ENCODE measurements around the gene TRPM2.
"Not testable (repeated sequence)": the region's sequence is repeated elsewhere in the genome, so short reads cannot be mapped to it uniquely, and the experiment has no call there.

TRPM2 gene

DNA sequence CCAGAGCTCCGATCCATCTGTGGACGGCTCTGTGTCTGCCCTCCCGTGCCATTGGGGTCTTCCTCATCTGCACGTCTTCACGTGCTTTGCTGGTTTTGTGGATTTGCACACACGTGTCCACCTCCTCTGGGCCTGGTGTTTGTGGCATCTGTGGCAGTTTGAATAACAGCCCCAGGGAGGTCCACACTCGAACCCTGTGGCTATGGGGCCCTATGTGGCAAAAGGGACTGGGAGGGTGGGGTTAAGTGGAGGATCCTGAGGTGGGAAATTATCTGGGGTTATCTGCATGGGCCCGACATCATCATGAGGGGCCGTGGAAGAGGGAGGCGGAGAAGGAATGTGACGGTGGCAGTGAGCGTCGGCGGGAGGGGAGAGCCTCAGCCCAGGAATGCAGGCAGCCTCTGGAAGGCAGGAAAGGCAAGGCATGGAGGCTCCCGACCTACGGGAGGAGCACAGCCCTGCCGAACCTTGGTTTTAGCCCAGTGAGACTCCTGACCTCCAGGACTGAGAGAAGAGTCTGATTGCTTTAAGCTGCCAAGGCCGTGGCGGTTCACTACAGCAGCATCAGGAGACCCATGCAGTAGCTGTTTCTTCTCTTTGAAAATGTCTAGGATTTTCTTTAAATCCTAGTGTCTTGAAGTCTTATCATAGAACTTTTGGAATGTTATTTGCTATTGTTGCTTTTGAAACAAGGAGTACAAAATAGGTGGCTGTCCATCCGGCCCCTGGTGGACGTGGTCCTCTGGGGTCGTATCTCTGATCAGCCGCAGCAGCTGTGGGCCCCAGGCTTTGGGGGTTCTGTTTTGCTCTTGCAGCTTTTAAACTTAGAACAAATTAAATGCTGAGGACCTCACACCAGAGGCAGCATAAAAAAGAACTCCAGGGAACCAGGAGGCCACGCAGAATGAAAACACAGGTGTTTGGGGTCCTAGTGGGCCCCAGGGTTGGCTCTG lies 61.9 kb downstream of the TRPM2 start:
- no peak for DNase-seq (ENCODE audit: low read depth)
- in situ Hi-C loops (cut with HindIII; ENCODE audit: low sequenced_read_pairs) = no loop called here
- TF ChIP-seq, protein P1, sequence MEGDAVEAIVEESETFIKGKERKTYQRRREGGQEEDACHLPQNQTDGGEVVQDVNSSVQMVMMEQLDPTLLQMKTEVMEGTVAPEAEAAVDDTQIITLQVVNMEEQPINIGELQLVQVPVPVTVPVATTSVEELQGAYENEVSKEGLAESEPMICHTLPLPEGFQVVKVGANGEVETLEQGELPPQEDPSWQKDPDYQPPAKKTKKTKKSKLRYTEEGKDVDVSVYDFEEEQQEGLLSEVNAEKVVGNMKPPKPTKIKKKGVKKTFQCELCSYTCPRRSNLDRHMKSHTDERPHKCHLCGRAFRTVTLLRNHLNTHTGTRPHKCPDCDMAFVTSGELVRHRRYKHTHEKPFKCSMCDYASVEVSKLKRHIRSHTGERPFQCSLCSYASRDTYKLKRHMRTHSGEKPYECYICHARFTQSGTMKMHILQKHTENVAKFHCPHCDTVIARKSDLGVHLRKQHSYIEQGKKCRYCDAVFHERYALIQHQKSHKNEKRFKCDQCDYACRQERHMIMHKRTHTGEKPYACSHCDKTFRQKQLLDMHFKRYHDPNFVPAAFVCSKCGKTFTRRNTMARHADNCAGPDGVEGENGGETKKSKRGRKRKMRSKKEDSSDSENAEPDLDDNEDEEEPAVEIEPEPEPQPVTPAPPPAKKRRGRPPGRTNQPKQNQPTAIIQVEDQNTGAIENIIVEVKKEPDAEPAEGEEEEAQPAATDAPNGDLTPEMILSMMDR (IDR thresholded peaks at IDR 0.05; ENCODE audit: low read depth, low read length, missing control alignments) = no peak
- no peak overlapping the region for H3K4me3 ChIP-seq (ENCODE audit: low read depth, low read length)

GRCh38 chr21:44416193-44416592 lies 62.8 kb downstream of the TRPM2 start:
- DNase-seq (ENCODE audit: low read depth) = no peak
- TF ChIP-seq, protein P1 (IDR thresholded peaks at IDR 0.05; ENCODE audit: low read depth, low read length, missing control alignments) = no peak
- in situ Hi-C loops (cut with HindIII; ENCODE audit: low sequenced_read_pairs) = no loop called here
- H3K4me3 ChIP-seq (ENCODE audit: low read depth, low read length) = no peak overlapping the region

GRCh38 chr21:44417621-44418107 lies 64.2 kb downstream of the TRPM2 start:
- DNase-seq (ENCODE audit: low read depth); in situ Hi-C loops (cut with HindIII; ENCODE audit: low sequenced_read_pairs); H3K4me3 ChIP-seq (ENCODE audit: low read depth, low read length): not testable (repeated sequence)

GRCh38 chr21:44418108-44418875 lies 64.9 kb downstream of the TRPM2 start:
- TF ChIP-seq, protein P1 (IDR thresholded peaks at IDR 0.05; ENCODE audit: low read depth, low read length, missing control alignments) = no peak
- no peak for DNase-seq (ENCODE audit: low read depth)
- in situ Hi-C loops (cut with HindIII; ENCODE audit: low sequenced_read_pairs) = no loop called here

DNA sequence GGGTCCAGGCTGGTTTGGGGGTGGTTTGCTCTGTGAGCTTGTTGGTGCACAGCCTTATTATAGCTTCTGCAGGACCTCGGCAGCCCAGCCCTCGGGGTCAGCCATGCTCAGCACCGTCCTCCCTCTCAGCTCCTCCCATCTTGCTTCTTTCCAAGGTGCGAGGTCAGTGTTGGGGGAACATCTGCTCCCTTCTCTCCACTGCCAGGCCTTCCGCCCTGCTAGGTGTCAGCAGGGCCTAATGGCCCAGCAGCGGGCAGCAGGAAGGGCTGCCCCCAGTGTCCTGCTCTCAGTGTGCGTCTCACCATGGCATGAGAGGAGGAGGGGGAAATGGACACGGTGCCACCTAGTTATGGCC lies 65.4 kb downstream of the TRPM2 start:
- no peak for DNase-seq (ENCODE audit: low read depth)
- TF ChIP-seq, protein P1 (IDR thresholded peaks at IDR 0.05; ENCODE audit: low read depth, low read length, missing control alignments) = no peak
- in situ Hi-C loops (cut with HindIII; ENCODE audit: low sequenced_read_pairs) = no loop called here
- H3K4me3 ChIP-seq (ENCODE audit: low read depth, low read length) = no peak overlapping the region

More at GRCh38 chr21:44418108-44418875, 64.9 kb downstream of the TRPM2 start:
- H3K4me3 ChIP-seq (ENCODE audit: low read depth, low read length) = no peak overlapping the region

DNA sequence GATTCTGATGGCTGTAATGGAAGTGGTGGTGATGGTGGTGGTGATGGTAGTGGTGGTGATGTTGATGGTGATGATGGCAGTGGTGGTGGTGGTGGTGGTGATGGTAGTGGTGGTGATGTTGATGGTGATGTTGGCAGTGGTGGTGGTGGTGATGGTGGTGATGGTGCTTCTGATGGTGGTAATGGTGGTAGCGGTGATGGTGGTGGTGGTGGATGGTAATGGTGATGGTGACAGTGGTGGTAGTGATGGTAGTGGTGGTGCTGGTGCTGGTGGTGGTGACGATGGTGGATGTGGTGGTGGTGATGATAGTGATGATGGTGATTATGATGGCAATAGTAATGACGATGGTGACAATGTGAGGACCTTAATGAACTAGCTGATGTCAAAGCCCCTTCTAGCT lies 66.3 kb downstream of the TRPM2 start:
- in situ Hi-C loops (cut with HindIII; ENCODE audit: low sequenced_read_pairs) = no loop called here
- DNase-seq (ENCODE audit: low read depth) = no peak
- H3K4me3 ChIP-seq (ENCODE audit: low read depth, low read length) = no peak overlapping the region
- TF ChIP-seq, protein P1 (IDR thresholded peaks at IDR 0.05; ENCODE audit: low read depth, low read length, missing control alignments) = no peak

All from astrocyte of the cerebellum (primary cell).